HEK293 (cell line): ENCODE results near the gene SERINC5.

Experiments
- CTCF ChIA-PET: fragments of 350-600 bp; formaldehyde crosslinking; extraction: SDS; loops from one replicate; lab custom pipeline; 2021; ENCODE audit warnings: antibody characterized with exemption; lab: Yijun Ruan, JAX
- POLR2A ChIA-PET: fragments of 300-600 bp; formaldehyde crosslinking; extraction: SDS; loops from one replicate; lab custom pipeline; 2020; ENCODE audit warnings: antibody characterized with exemption, inconsistent platforms; lab: Yijun Ruan, JAX
- H3K27ac ChIP-seq: fragments of 200-500 bp; sonication (Bioruptor generic); 2 replicates; pipeline ENCODE4 v1.5.1; 2014; ENCODE audit warnings: low read depth, low read length, control low read depth, inconsistent platforms; ENCODE audit errors: extremely low read depth
- H3K36me3 ChIP-seq, 2 experiments: fragments of 200-500 bp in 1 of 2; sonication (Bioruptor generic) in 1 of 2; 1 replicate in 1 of 2; 2 replicates in 1 of 2; pipeline ENCODE4 v1.5.1; 2014 to 2017; ENCODE audit warnings: inconsistent platforms in 2 of 2, low read length in 2 of 2; ENCODE audit not compliant: control insufficient read depth in 2 of 2, insufficient read depth in 1 of 2
- H3K4me1 ChIP-seq: fragments of 200-500 bp; sonication (Bioruptor generic); 2 replicates; pipeline ENCODE4 v1.5.1; 2014; ENCODE audit warnings: mild to moderate bottlenecking, low read length, inconsistent platforms; ENCODE audit not compliant: control insufficient read depth, insufficient read depth
- H3K4me3 ChIP-seq: 2 replicates; pipeline ENCODE4 v1.5.1; 2011; ENCODE audit warnings: low read depth, mild to moderate bottlenecking, control low read depth, low read length, moderate library complexity
- H3K9me3 ChIP-seq: fragments of 200-500 bp; sonication (Bioruptor generic); 2 replicates; pipeline ENCODE4 v1.5.1; 2014; ENCODE audit warnings: low read depth, low read length, inconsistent platforms; ENCODE audit not compliant: control insufficient read depth, insufficient read depth
- FEZF1 ChIP-seq: fragments of 450-650 bp; formaldehyde crosslinking; IDR thresholded peaks from 2 replicates; pipeline ENCODE4 v1.5.1; 2016; ENCODE audit warnings: missing biosample characterization, missing genetic modification characterization
- IKZF3 ChIP-seq: fragments of 450-650 bp; IDR thresholded peaks from 2 replicates; pipeline ENCODE4 v1.5.0; 2018; ENCODE audit warnings: missing biosample characterization, mild to moderate bottlenecking, missing genetic modification characterization, moderate library complexity
- KLF16 ChIP-seq: fragments of 450-650 bp; formaldehyde crosslinking; IDR thresholded peaks from 2 replicates; pipeline ENCODE4 v1.5.1; 2017; ENCODE audit warnings: missing biosample characterization, missing genetic modification characterization
- PRDM1 ChIP-seq: fragments of 450-650 bp; formaldehyde crosslinking; IDR thresholded peaks from 2 replicates; pipeline ENCODE4; 2016; ENCODE audit warnings: missing biosample characterization, missing genetic modification characterization
- WT1 ChIP-seq: fragments of 450-650 bp; formaldehyde crosslinking; IDR thresholded peaks from 2 replicates; pipeline ENCODE4 v1.5.1; 2016; ENCODE audit warnings: missing biosample characterization, missing genetic modification characterization
- YY2 ChIP-seq: fragments of 450-650 bp; formaldehyde crosslinking; IDR thresholded peaks from 2 replicates; pipeline ENCODE4 v1.5.1; 2016; ENCODE audit warnings: missing biosample characterization, missing genetic modification characterization
- ZFHX2 ChIP-seq: fragments of 450-650 bp; formaldehyde crosslinking; conservative IDR thresholded peaks from 2 replicates; pipeline ENCODE4 v1.5.1; 2016; ENCODE audit warnings: missing biosample characterization, missing genetic modification characterization
- ZNF350 ChIP-seq: fragments of 450-650 bp; formaldehyde crosslinking; IDR thresholded peaks from 2 replicates; pipeline ENCODE4 v1.5.0; 2017; ENCODE audit warnings: missing biosample characterization, mild to moderate bottlenecking, missing genetic modification characterization
- ZNF366 ChIP-seq: fragments of 450-650 bp; formaldehyde crosslinking; conservative IDR thresholded peaks from 2 replicates; pipeline ENCODE4 v1.5.1; 2016; ENCODE audit warnings: missing biosample characterization, missing genetic modification characterization
- ZNF48 ChIP-seq: fragments of 450-650 bp; formaldehyde crosslinking; IDR thresholded peaks from 2 replicates; pipeline ENCODE4 v1.5.1; 2016; ENCODE audit warnings: missing biosample characterization, missing genetic modification characterization
- ZNF510 ChIP-seq: fragments of 450-650 bp; formaldehyde crosslinking; IDR thresholded peaks from 2 replicates; pipeline ENCODE4 v1.5.1; 2018; ENCODE audit warnings: mild to moderate bottlenecking, missing genetic modification characterization, missing biosample characterization; ENCODE audit not compliant: insufficient replicate concordance
- ZNF549 ChIP-seq: fragments of 450-650 bp; IDR thresholded peaks from 2 replicates; pipeline ENCODE4 v1.5.1; 2018; ENCODE audit warnings: missing biosample characterization, missing genetic modification characterization, mild to moderate bottlenecking, inconsistent platforms, moderate library complexity
- ZNF560 ChIP-seq: fragments of 450-650 bp; formaldehyde crosslinking; IDR thresholded peaks from 2 replicates; pipeline ENCODE4 v1.5.1; 2017; ENCODE audit warnings: missing biosample characterization, missing genetic modification characterization, borderline replicate concordance
- ZNF626 ChIP-seq: fragments of 450-650 bp; sonication (Bioruptor Pico); formaldehyde crosslinking; IDR thresholded peaks from 2 replicates; pipeline ENCODE4 v1.5.1; 2018; ENCODE audit warnings: missing biosample characterization, missing genetic modification characterization, inconsistent platforms
- ZNF843 ChIP-seq: fragments of 450-650 bp; formaldehyde crosslinking; IDR thresholded peaks from 2 replicates; pipeline ENCODE4 v1.5.1; 2016; ENCODE audit warnings: missing biosample characterization, missing genetic modification characterization
- TF ChIP-seq, protein P1 (sequence below): fragments of 450-650 bp; formaldehyde crosslinking; IDR thresholded peaks from 2 replicates; pipeline ENCODE4 v1.5.1; 2016; ENCODE audit warnings: missing biosample characterization, missing genetic modification characterization, borderline replicate concordance
- TF ChIP-seq, protein P2 (sequence below): fragments of 450-650 bp; formaldehyde crosslinking; IDR thresholded peaks from 2 replicates; pipeline ENCODE4 v1.5.1; 2016; ENCODE audit warnings: missing biosample characterization, missing genetic modification characterization, low read depth
- TF ChIP-seq, protein P3 (sequence below): fragments of 450-650 bp; formaldehyde crosslinking; IDR thresholded peaks from 2 replicates; pipeline ENCODE4 v1.5.1; 2016; ENCODE audit warnings: missing biosample characterization, missing genetic modification characterization
- TF ChIP-seq, protein P4 (sequence below): fragments of 450-650 bp; formaldehyde crosslinking; IDR thresholded peaks from 2 replicates; pipeline ENCODE4; 2016; ENCODE audit warnings: missing biosample characterization, missing genetic modification characterization
- TF ChIP-seq, protein P5 (sequence below): fragments of 450-650 bp; formaldehyde crosslinking; IDR thresholded peaks from 2 replicates; pipeline ENCODE4 v1.5.1; 2016; ENCODE audit warnings: missing biosample characterization, missing genetic modification characterization

SERINC5 gene

DNA sequence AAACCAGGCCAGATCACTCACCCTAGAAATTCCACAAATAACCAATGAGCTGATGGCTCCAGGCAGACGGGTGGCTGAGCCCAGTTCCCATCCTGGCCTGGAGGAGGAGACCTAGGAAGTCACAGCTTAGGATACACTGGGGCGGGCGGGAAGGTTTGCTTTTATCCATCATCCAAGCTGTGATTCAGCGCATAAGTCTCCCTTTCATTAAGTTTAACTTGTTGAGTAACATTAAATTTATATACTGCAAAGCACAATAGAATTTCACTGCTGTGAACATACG, 165.0 kb downstream of the SERINC5 start (continued):
- no peak for TF ChIP-seq ZNF510 (tag by site-specific recombination)
- TF ChIP-seq, all 188 proteins: peak for 0

DNA sequence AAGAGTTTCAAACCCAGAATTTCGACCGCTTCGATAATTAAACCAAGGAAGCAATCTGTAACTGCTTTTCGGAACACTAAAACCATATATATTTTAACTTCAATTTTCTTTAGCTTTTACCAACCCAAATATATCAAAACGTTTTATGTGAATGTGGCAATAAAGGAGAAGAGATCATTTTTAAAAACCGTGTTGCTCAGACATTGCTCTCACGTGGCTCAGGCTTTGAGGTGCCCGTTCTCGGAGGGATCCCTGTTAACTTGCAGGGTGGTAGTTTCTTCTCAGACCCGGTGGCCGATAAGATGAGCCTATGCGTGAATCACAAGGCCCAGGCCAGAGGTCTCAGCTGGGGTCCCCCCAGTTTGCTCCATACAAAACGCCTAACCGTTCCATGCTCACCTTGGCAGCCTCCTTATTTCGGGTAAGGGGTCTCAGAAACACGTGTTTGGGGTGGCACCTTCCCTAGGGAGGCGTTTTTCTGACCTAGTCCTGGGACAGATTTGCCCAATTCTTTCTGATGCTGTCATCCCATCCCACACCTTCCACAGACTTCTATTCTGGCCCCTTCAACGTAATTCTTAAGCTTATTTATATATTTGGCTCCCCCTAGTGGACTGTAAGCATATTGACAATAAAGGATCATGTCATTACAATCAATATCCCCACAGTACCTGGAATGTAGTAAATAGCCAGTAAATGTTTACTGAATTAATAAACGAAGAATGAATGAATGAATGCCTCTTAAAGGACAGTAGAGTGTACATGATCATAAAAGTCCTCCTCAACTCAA, 172.6 kb downstream of the SERINC5 start:
- H3K27ac ChIP-seq: no peak overlapping the region
- H3K9me3 ChIP-seq: no peaks in the 10 kb centered on the region
- no peak overlapping the region for H3K4me3 ChIP-seq
- ChIA-PET POLR2A (interaction anchor here (0.5 to 0.8 kb wide), 2 partner anchors 224 to 1020 kb away, joined by 3 to 4 read pairs; no protein-coding TSS in a partner anchor), CTCF (interaction anchor here (0.5 to 3.5 kb wide), 68 partner anchors 9 to 1063 kb away, joined by 3 to 25 read pairs (median 4); no protein-coding TSS in a partner anchor)
- H3K36me3 ChIP-seq: no peaks in the 10 kb centered on the region
- no peaks in the 10 kb centered on the region for H3K4me1 ChIP-seq
- TF ChIP-seq, protein P1, sequence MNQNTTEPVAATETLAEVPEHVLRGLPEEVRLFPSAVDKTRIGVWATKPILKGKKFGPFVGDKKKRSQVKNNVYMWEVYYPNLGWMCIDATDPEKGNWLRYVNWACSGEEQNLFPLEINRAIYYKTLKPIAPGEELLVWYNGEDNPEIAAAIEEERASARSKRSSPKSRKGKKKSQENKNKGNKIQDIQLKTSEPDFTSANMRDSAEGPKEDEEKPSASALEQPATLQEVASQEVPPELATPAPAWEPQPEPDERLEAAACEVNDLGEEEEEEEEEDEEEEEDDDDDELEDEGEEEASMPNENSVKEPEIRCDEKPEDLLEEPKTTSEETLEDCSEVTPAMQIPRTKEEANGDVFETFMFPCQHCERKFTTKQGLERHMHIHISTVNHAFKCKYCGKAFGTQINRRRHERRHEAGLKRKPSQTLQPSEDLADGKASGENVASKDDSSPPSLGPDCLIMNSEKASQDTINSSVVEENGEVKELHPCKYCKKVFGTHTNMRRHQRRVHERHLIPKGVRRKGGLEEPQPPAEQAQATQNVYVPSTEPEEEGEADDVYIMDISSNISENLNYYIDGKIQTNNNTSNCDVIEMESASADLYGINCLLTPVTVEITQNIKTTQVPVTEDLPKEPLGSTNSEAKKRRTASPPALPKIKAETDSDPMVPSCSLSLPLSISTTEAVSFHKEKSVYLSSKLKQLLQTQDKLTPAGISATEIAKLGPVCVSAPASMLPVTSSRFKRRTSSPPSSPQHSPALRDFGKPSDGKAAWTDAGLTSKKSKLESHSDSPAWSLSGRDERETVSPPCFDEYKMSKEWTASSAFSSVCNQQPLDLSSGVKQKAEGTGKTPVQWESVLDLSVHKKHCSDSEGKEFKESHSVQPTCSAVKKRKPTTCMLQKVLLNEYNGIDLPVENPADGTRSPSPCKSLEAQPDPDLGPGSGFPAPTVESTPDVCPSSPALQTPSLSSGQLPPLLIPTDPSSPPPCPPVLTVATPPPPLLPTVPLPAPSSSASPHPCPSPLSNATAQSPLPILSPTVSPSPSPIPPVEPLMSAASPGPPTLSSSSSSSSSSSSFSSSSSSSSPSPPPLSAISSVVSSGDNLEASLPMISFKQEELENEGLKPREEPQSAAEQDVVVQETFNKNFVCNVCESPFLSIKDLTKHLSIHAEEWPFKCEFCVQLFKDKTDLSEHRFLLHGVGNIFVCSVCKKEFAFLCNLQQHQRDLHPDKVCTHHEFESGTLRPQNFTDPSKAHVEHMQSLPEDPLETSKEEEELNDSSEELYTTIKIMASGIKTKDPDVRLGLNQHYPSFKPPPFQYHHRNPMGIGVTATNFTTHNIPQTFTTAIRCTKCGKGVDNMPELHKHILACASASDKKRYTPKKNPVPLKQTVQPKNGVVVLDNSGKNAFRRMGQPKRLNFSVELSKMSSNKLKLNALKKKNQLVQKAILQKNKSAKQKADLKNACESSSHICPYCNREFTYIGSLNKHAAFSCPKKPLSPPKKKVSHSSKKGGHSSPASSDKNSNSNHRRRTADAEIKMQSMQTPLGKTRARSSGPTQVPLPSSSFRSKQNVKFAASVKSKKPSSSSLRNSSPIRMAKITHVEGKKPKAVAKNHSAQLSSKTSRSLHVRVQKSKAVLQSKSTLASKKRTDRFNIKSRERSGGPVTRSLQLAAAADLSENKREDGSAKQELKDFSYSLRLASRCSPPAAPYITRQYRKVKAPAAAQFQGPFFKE (tag by site-specific recombination): no peak
- TF ChIP-seq WT1 (tag by site-specific recombination) (no peak), FEZF1 (tag by site-specific recombination) (no peak), ZNF350 (tag by site-specific recombination) (no peak), YY2 (no peak), ZNF366 (peak; percentile 44), ZNF549 (tag by site-specific recombination) (no peak), ZNF48 (no peak), ZFHX2 (0 out of 2 replicates have a peak, but pooled peaks have one; percentile 13), ZNF626 (tag by site-specific recombination) (no peak), ZNF843 (tag by site-specific recombination) (no peak), PRDM1 (no peak), KLF16 (tag by site-specific recombination) (no peak), ZNF560 (tag by site-specific recombination) (no peak), IKZF3 (tag by site-specific recombination) (peak; percentile 20; the same call in 1 of the 2 replicates)
- TF ChIP-seq, protein P2, sequence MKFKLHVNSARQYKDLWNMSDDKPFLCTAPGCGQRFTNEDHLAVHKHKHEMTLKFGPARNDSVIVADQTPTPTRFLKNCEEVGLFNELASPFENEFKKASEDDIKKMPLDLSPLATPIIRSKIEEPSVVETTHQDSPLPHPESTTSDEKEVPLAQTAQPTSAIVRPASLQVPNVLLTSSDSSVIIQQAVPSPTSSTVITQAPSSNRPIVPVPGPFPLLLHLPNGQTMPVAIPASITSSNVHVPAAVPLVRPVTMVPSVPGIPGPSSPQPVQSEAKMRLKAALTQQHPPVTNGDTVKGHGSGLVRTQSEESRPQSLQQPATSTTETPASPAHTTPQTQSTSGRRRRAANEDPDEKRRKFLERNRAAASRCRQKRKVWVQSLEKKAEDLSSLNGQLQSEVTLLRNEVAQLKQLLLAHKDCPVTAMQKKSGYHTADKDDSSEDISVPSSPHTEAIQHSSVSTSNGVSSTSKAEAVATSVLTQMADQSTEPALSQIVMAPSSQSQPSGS (tag by site-specific recombination): peak; percentile 77
- TF ChIP-seq, protein P3, sequence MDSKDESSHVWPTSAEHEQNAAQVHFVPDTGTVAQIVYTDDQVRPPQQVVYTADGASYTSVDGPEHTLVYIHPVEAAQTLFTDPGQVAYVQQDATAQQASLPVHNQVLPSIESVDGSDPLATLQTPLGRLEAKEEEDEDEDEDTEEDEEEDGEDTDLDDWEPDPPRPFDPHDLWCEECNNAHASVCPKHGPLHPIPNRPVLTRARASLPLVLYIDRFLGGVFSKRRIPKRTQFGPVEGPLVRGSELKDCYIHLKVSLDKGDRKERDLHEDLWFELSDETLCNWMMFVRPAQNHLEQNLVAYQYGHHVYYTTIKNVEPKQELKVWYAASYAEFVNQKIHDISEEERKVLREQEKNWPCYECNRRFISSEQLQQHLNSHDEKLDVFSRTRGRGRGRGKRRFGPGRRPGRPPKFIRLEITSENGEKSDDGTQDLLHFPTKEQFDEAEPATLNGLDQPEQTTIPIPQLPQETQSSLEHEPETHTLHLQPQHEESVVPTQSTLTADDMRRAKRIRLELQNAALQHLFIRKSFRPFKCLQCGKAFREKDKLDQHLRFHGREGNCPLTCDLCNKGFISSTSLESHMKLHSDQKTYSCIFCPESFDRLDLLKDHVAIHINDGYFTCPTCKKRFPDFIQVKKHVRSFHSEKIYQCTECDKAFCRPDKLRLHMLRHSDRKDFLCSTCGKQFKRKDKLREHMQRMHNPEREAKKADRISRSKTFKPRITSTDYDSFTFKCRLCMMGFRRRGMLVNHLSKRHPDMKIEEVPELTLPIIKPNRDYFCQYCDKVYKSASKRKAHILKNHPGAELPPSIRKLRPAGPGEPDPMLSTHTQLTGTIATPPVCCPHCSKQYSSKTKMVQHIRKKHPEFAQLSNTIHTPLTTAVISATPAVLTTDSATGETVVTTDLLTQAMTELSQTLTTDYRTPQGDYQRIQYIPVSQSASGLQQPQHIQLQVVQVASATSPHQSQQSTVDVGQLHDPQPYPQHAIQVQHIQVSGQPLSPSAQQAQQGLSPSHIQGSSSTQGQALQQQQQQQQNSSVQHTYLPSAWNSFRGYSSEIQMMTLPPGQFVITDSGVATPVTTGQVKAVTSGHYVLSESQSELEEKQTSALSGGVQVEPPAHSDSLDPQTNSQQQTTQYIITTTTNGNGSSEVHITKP: peak; percentile 41; the same call in 1 of the 2 replicates
- TF ChIP-seq, protein P4, sequence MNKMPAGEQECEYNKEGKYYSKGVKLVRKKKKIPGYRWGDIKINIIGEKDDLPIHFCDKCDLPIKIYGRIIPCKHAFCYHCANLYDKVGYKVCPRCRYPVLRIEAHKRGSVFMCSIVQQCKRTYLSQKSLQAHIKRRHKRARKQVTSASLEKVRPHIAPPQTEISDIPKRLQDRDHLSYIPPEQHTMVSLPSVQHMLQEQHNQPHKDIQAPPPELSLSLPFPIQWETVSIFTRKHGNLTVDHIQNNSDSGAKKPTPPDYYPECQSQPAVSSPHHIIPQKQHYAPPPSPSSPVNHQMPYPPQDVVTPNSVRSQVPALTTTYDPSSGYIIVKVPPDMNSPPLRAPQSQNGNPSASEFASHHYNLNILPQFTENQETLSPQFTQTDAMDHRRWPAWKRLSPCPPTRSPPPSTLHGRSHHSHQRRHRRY: no peak
- TF ChIP-seq, protein P5, sequence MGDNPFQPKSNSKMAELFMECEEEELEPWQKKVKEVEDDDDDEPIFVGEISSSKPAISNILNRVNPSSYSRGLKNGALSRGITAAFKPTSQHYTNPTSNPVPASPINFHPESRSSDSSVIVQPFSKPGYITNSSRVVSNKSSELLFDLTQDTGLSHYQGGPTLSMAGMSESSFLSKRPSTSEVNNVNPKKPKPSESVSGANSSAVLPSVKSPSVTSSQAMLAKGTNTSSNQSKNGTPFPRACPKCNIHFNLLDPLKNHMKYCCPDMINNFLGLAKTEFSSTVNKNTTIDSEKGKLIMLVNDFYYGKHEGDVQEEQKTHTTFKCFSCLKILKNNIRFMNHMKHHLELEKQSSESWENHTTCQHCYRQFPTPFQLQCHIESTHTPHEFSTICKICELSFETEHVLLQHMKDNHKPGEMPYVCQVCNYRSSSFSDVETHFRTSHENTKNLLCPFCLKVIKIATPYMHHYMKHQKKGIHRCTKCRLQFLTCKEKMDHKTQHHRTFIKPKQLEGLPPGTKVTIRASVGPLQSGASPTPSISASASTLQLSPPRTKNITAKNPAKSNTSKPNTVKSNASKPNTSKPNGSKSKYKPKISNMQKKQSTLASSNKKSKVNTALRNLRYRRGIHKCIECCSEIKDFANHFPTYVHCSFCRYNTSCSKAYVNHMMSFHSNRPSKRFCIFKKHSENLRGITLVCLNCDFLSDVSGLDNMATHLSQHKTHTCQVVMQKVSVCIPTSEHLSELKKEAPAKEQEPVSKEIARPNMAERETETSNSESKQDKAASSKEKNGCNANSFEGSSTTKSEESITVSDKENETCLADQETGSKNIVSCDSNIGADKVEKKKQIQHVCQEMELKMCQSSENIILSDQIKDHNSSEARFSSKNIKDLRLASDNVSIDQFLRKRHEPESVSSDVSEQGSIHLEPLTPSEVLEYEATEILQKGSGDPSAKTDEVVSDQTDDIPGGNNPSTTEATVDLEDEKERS (tag by site-specific recombination): no peak
